Body of pancreas (tissue), 4 donors: ENCODE results near the gene APH1A. TPM values are rescaled to one million over a fixed set of nuclear protein-coding genes. Genes with fewer than 3 reads are reported as not detected.

ENCODE experiments used
- ATAC-seq: fragments of 150-250 bp; one replicate; pipeline ENCODE4 v1.9.1; 2016
- DNase-seq, 4 donors: peaks; one replicate each; pipeline ENCODE4 v3.0.0-alpha.2; 2019
- H3K27ac ChIP-seq, 4 donors: fragments of 200-600 bp; sonication (generic); 1 replicate in 3 of 4; 2 replicates in 1 of 4; pipeline versions ENCODE4 v1.5.1 to v1.6.1; 2016 to 2019; ENCODE audit warnings: mild to moderate bottlenecking in 1 of 4, mixed read lengths in 1 of 4, moderate library complexity in 1 of 4
- H3K27me3 ChIP-seq, 2 donors: fragments of 200-600 bp; sonication (generic); one replicate each; pipeline ENCODE4 v1.6.0; 2016; ENCODE audit warnings: mild to moderate bottlenecking in 1 of 2
- H3K36me3 ChIP-seq, 2 donors: fragments of 200-600 bp; sonication (generic); replicated peaks in 1 of 2; 2 replicates each; pipeline ENCODE4 v1.5.1; 2016; ENCODE audit warnings: low read depth in 2 of 2; ENCODE audit not compliant: insufficient read depth in 1 of 2
- H3K4me1 ChIP-seq: fragments of 200-600 bp; sonication (generic); one replicate; pipeline ENCODE4 v1.6.0; 2016
- H3K4me3 ChIP-seq, 2 donors: fragments of 200-600 bp; sonication (generic); 1 replicate in 1 of 2; 2 replicates in 1 of 2; pipeline ENCODE4 v1.5.1; 2016 to 2019
- H3K9me3 ChIP-seq, 3 donors: fragments of 200-600 bp; sonication (generic); 1 replicate in 2 of 3; 2 replicates in 1 of 3; pipeline ENCODE4 v1.5.1; 2016
- CTCF ChIP-seq, 7 experiments: fragments of 450-650 bp in 4 of 7; fragments of 200-600 bp in 3 of 7; sonication (generic) in 3 of 7; IDR thresholded peaks; one replicate each; pipeline ENCODE4 v1.5.1; 2016 to 2019; ENCODE audit warnings: antibody characterized with exemption in 7 of 7
- POLR2A ChIP-seq, 3 donors: fragments of 450-650 bp; IDR thresholded peaks; one replicate each; pipeline ENCODE4 v1.6.1; 2016; ENCODE audit warnings: antibody characterized with exemption in 3 of 3, mild to moderate bottlenecking in 2 of 3
- WGBS, 2 donors: methylation state at CpG; one replicate each; pipeline ENCODE4 v1.1.5; 2017; 5-methylcytosine and 5-hydroxymethylcytosine counted together
- intact Hi-C: fragments of 100-400 bp; cut with DNase I; formaldehyde crosslinking; loops from one replicate; pipeline ENCODE4 v1.15.1; 2023
- total RNA-seq, 2 donors: library from RNA; depleted of rRNA; stranded (reverse); fragments of >200 nt; gene quantifications; one replicate each; pipeline ENCODE4 v1.1.0, GENCODE V29; 2016

The APH1A gene
- total RNA-seq, 2 donors from 2014 or later = 33.0 to 56.6 TPM

GRCh38 chr1:150257624-150258585, 10.9 kb downstream of the APH1A start, which contains the start of gene CA14:
TSS of gene CA14 (plus strand) at chr1:150257774. CDS start at chr1:150258129, 355 bp downstream.
- peaks cover 28% of the 10 kb centered on the region for H3K4me1 ChIP-seq
- no peaks in the 10 kb centered on the region for H3K27me3 ChIP-seq
- ATAC-seq (no peak), DNase-seq (no peak)
- intact Hi-C loops = no loop called here
- no peak within 1 kb of the TSS for H3K4me3 ChIP-seq
- no peak within 1 kb of the TSS for H3K27ac ChIP-seq
- TF ChIP-seq POLR2A (IDR thresholded peaks at IDR 0.05) = no peak
- no peak for TF ChIP-seq CTCF (IDR thresholded peaks at IDR 0.05)
- H3K36me3 ChIP-seq = no peaks in the 10 kb centered on the region
- H3K9me3 ChIP-seq = no peaks in the 10 kb centered on the region
- 45 to 56% methylated on average over 13 of the region's 13 CpGs for WGBS, 2 donors

GRCh38 chr1:150256554-150257341, 12.1 kb downstream of the APH1A start:
- H3K4me1 ChIP-seq = peaks cover 28% of the 10 kb centered on the region
- intact Hi-C loops = no loop called here
- H3K4me3 ChIP-seq = no peak overlapping the region
- no peaks in the 10 kb centered on the region for H3K9me3 ChIP-seq
- TF ChIP-seq POLR2A (IDR thresholded peaks at IDR 0.05) (no peak), CTCF (IDR thresholded peaks at IDR 0.05) (no peak)
- DNase-seq (no peak), ATAC-seq (no peak)
- H3K27me3 ChIP-seq = no peaks in the 10 kb centered on the region
- 24 to 41% methylated on average over 14 of the region's 14 CpGs for WGBS, 2 donors
- H3K36me3 ChIP-seq = no peaks in the 10 kb centered on the region
- H3K27ac ChIP-seq = peak overlapping the region in 2 of 4 donors; percentile 14 to 40

GRCh38 chr1:150256198-150256553, 12.6 kb downstream of the APH1A start:
- ATAC-seq = peak; percentile 2
- peak overlapping the region in 3 of 4 donors; percentile 14 to 40 (median 24) for H3K27ac ChIP-seq

GRCh38 chr1:150249936-150250335, 18.9 kb downstream of the APH1A start:
- WGBS, 2 donors = 62 to 72% methylated on average over 2 of the region's 2 CpGs
- no peak overlapping the region for H3K27ac ChIP-seq
- no peaks in the 10 kb centered on the region for H3K4me1 ChIP-seq
- intact Hi-C loops = no loop called here
- no peaks in the 10 kb centered on the region for H3K27me3 ChIP-seq
- DNase-seq = no peak
- H3K4me3 ChIP-seq = no peak overlapping the region
- H3K36me3 ChIP-seq = no peaks in the 10 kb centered on the region
- no peaks in the 10 kb centered on the region for H3K9me3 ChIP-seq
- ATAC-seq = no peak
- TF ChIP-seq POLR2A (IDR thresholded peaks at IDR 0.05) (no peak), CTCF (IDR thresholded peaks at IDR 0.05) (no peak)

More at GRCh38 chr1:150256198-150256553, 12.6 kb downstream of the APH1A start:
- TF ChIP-seq POLR2A (IDR thresholded peaks at IDR 0.05) (no peak), CTCF (IDR thresholded peaks at IDR 0.05) (no peak)
- Histone ChIP-seq H3K36me3 (no peaks in the 10 kb centered on the region), H3K4me1 (peaks cover 28% of the 10 kb centered on the region), H3K4me3 (no peak overlapping the region), H3K27me3 (no peaks in the 10 kb centered on the region), H3K9me3 (no peaks in the 10 kb centered on the region)
- intact Hi-C loops = no loop called here
- WGBS, 2 donors = 5 to 7% methylated on average over 1 of the region's 1 CpG
- DNase-seq = no peak
